Endothelial cell of umbilical vein (primary cell): ENCODE measurements around the gene PRPF40B. TPM values are rescaled to one million over a fixed set of nuclear protein-coding genes. Genes with fewer than 3 reads are reported as not detected.

Source experiments
- BruUV-seq: library from RNA; stranded (reverse); fragments of 400-500 nt; replicated peaks from 2 replicates; lab custom pipeline; 2021; lab: Mats Ljungman, UMichigan
- CTCF ChIA-PET: fragments of 300-600, 350-600 bp; sonication (Branson Sonifier 250); formaldehyde crosslinking; loops from one replicate; lab custom pipeline; 2021; ENCODE audit warnings: antibody characterized with exemption, inconsistent platforms; lab: Charles Lee
- POLR2A ChIA-PET: fragments of 300-600, 350-600 bp; sonication (Branson Sonifier 250); formaldehyde crosslinking; loops from one replicate; lab custom pipeline; 2021; ENCODE audit warnings: antibody characterized with exemption, inconsistent platforms; lab: Charles Lee
- DNase-seq: peaks from one replicate; pipeline ENCODE4 v3.0.0-alpha.2; 2011; ENCODE audit warnings: low read depth, low spot score
- FAIRE-seq: peaks from 2 replicates; lab custom pipeline; 2011; peaks lifted over from hg19 to GRCh38; lab: Jason Lieb, UNC
- H2AFZ ChIP-seq: 2 replicates; pipeline ENCODE4 v1.6.0; 2012; ENCODE audit warnings: low read depth, low read length, control low read depth, inconsistent platforms
- H3K27ac ChIP-seq: 2 replicates; pipeline ENCODE4 v1.5.1; 2011; ENCODE audit warnings: low read depth, mild to moderate bottlenecking, control low read depth, low read length, moderate library complexity; ENCODE audit not compliant: insufficient read depth
- H3K27me3 ChIP-seq, 2 experiments: 2 replicates each; pipeline versions ENCODE4 v1.6.0 to v1.6.1; 2011; ENCODE audit warnings: low read length in 2 of 2, mixed read lengths in 1 of 2; ENCODE audit not compliant: control insufficient read depth in 2 of 2, insufficient read depth in 2 of 2
- H3K36me3 ChIP-seq, 2 experiments: 2 replicates in 1 of 2; 3 replicates in 1 of 2; pipeline ENCODE4 v1.5.1; 2011; ENCODE audit warnings: low read length in 2 of 2, mild to moderate bottlenecking in 1 of 2, moderate library complexity in 1 of 2; ENCODE audit not compliant: control insufficient read depth in 2 of 2, insufficient read depth in 2 of 2; ENCODE audit errors: extremely low read depth in 1 of 2
- H3K4me1 ChIP-seq: 3 replicates; pipeline ENCODE4 v1.5.1; 2011; ENCODE audit warnings: mild to moderate bottlenecking, low read length; ENCODE audit not compliant: control insufficient read depth, insufficient read depth; ENCODE audit errors: extremely low read depth
- H3K4me2 ChIP-seq: 2 replicates; pipeline ENCODE4 v1.6.1; 2011; ENCODE audit warnings: low read length, control low read depth, mixed read lengths; ENCODE audit not compliant: insufficient read depth
- H3K4me3 ChIP-seq, 3 experiments: fragments of 200-600 bp in 1 of 3; sonication (generic), shearing (Covaris generic) in 1 of 3; replicated peaks in 1 of 3; 2 replicates each; pipeline ENCODE4 v1.5.1; 2011 to 2016; ENCODE audit warnings: control low read depth in 3 of 3, low read length in 3 of 3, mild to moderate bottlenecking in 2 of 3, inconsistent platforms in 1 of 3, low read depth in 1 of 3, moderate library complexity in 1 of 3; ENCODE audit not compliant: insufficient read depth in 1 of 3
- H3K79me2 ChIP-seq: 2 replicates; pipeline ENCODE4 v1.6.0; 2012; ENCODE audit warnings: low read length, inconsistent platforms; ENCODE audit not compliant: control insufficient read depth, insufficient read depth
- H3K9ac ChIP-seq: replicated peaks from 2 replicates; pipeline ENCODE3; 2011; ENCODE audit warnings: low read length, control low read depth; ENCODE audit not compliant: insufficient read depth; ENCODE audit errors: extremely low read depth
- H3K9me1 ChIP-seq: replicated peaks from 3 replicates; pipeline ENCODE4 v1.6.0; 2011; ENCODE audit warnings: mild to moderate bottlenecking, low read length; ENCODE audit not compliant: control insufficient read depth, insufficient read depth; ENCODE audit errors: extremely low read depth
- H3K9me3 ChIP-seq: replicated peaks from 2 replicates; pipeline ENCODE4 v1.5.1; 2012; ENCODE audit warnings: low read length, inconsistent platforms; ENCODE audit not compliant: control insufficient read depth, insufficient read depth
- H4K20me1 ChIP-seq: replicated peaks from 2 replicates; pipeline ENCODE3; 2011; ENCODE audit warnings: mild to moderate bottlenecking, low read length; ENCODE audit not compliant: control insufficient read depth, insufficient read depth; ENCODE audit errors: extremely low read depth
- CTCF ChIP-seq, 2 donors: IDR thresholded peaks; 1 replicate in 1 of 2; 2 replicates in 1 of 2; pipeline ENCODE4 v1.5.1; 2011; ENCODE audit warnings: low read length in 2 of 2, mild to moderate bottlenecking in 2 of 2, moderate library complexity in 2 of 2, control low read depth in 1 of 2, inconsistent platforms in 1 of 2, low read depth in 1 of 2; ENCODE audit not compliant: insufficient read depth in 1 of 2; ENCODE audit errors: extremely low read depth in 1 of 2
- EZH2 ChIP-seq: IDR thresholded peaks from 2 replicates; pipeline ENCODE4 v1.6.1; 2012; ENCODE audit warnings: borderline replicate concordance, low read depth, mild to moderate bottlenecking, moderate library complexity, low read length, inconsistent platforms; ENCODE audit not compliant: severe bottlenecking
- FOS ChIP-seq: IDR thresholded peaks from 2 replicates; pipeline ENCODE4 v1.6.1; 2011; ENCODE audit warnings: mild to moderate bottlenecking, low read length, moderate library complexity, borderline replicate concordance; ENCODE audit not compliant: insufficient read depth
- GATA2 ChIP-seq: IDR thresholded peaks from 2 replicates; pipeline ENCODE4 v1.7.0; 2011; ENCODE audit warnings: low read depth, mild to moderate bottlenecking, moderate library complexity, mixed read lengths, low read length; ENCODE audit not compliant: insufficient read length, insufficient read depth
- JUN ChIP-seq: IDR thresholded peaks from 2 replicates; pipeline ENCODE4 v1.6.1; 2011; ENCODE audit warnings: borderline replicate concordance, low read depth; ENCODE audit not compliant: insufficient read length, insufficient read depth
- MAX ChIP-seq: IDR thresholded peaks from 2 replicates; pipeline ENCODE4 v1.6.1; 2011; ENCODE audit not compliant: insufficient read depth, insufficient read length
- MYC ChIP-seq: IDR thresholded peaks from one replicate; pipeline ENCODE4 v1.6.1; 2011; ENCODE audit warnings: mild to moderate bottlenecking, low read depth, low read length
- POLR2A ChIP-seq: IDR thresholded peaks from 2 replicates; pipeline ENCODE4 v1.6.1; 2012; ENCODE audit warnings: low read depth, mild to moderate bottlenecking, control low read depth, low read length
- POLR2AphosphoS5 ChIP-seq: IDR thresholded peaks from 2 replicates; pipeline ENCODE4 v1.6.1; 2012; ENCODE audit warnings: low read depth, mild to moderate bottlenecking, control low read depth, low read length, moderate library complexity; ENCODE audit not compliant: insufficient read depth
- dilution Hi-C: fragments of 300-500 bp; cut with MboI; formaldehyde crosslinking; loops from one replicate; pipeline ENCODE4 v1.15.0; 2019; ENCODE audit warnings: low sequenced_read_pairs; ENCODE audit not compliant: extremely low pct_ligation_motif_present
- intact Hi-C: fragments of 100-400 bp; cut with micrococcal nuclease; formaldehyde crosslinking; loops from one replicate; pipeline ENCODE4 v1.10.0; 2022
- polyA plus RNA-seq, 4 experiments: library from polyadenylated mRNA; depleted of rRNA in 3 of 4; stranded (reverse) in 3 of 4; unstranded in 1 of 4; fragments of >200 nt; gene quantifications; 2 replicates each; pipeline versions ENCODE4 v1.2.1 to v1.2.3, GENCODE V29; 2011 to 2012; ENCODE audit warnings: missing spikeins in 1 of 4
- total RNA-seq: library from RNA; stranded (reverse); gene quantifications from 2 replicates; pipeline ENCODE4 v1.2.3, GENCODE V29; 2021

PRPF40B gene
- total and polyA plus RNA-seq, 2 donors (not counting 3 experiments of a cell fraction or from before 2014, with no cell fraction given), result 5.4 to 9.9 TPM

GRCh38 chr12:49635036-49635435, 11.7 kb downstream of the PRPF40B start:
- FAIRE-seq, result no peak
- no peaks in the 10 kb centered on the region for H3K9me3 ChIP-seq
- intact Hi-C loops (loop anchor here (5.0 kb wide), 1 partner anchor 192 kb away; the partner anchor contains the start of gene NCKAP5L), dilution Hi-C loops (no loop called here)
- ChIA-PET POLR2A (no interaction called here), CTCF (interaction anchor here (2.7 to 4.6 kb wide), 6 partner anchors 11 to 82 kb away, joined by 8 to 59 read pairs (median 31); partner anchors contain the start of genes FMNL3 and PRPF40B)
- H3K4me3 ChIP-seq, result no peak overlapping the region
- H2AFZ ChIP-seq, result no peak overlapping the region
- no TSS peak for BruUV-seq
- no peak overlapping the region for H3K27ac ChIP-seq
- no peaks in the 10 kb centered on the region for H4K20me1 ChIP-seq
- H3K9me1 ChIP-seq, result no peaks in the 10 kb centered on the region
- H3K4me2 ChIP-seq, result no peak overlapping the region
- no peaks in the 10 kb centered on the region for H3K36me3 ChIP-seq
- H3K79me2 ChIP-seq, result no peaks in the 10 kb centered on the region
- DNase-seq, result no peak
- no peaks in the 10 kb centered on the region for H3K27me3 ChIP-seq
- H3K9ac ChIP-seq, result no peak overlapping the region
- TF ChIP-seq CTCF (IDR thresholded peaks at IDR 0.05; ENCODE audit: extremely low read depth in 1 of 2, insufficient read depth in 1 of 2, low read depth in 1 of 2, low read length in 2 of 2) (no peak), MYC (no peak), FOS (no peak), POLR2A (no peak), GATA2 (no peak), EZH2 (no peak), MAX (no peak), POLR2AphosphoS5 (no peak), JUN (no peak)
- H3K4me1 ChIP-seq, result peaks cover 12% of the 10 kb centered on the region
